Right lobe of liver (tissue), 4 donors: ENCODE data around the gene WFIKKN2.

Experiments used
- CTCF ChIP-seq, 4 donors: fragments of 200-600 bp in 3 of 4; fragments of 450-650 bp in 1 of 4; IDR thresholded peaks; one replicate each; pipeline versions ENCODE4 v1.5.1 to v1.8.0; 2016 to 2022; ENCODE audit warnings: antibody characterized with exemption in 4 of 4, mild to moderate bottlenecking in 2 of 4
- POLR2A ChIP-seq: fragments of 450-650 bp; IDR thresholded peaks from one replicate; pipeline ENCODE4 v1.6.1; 2017; ENCODE audit warnings: antibody characterized with exemption, mild to moderate bottlenecking
- donor health status: DM: no; HTN: no; CAD: no.
- donor health status: DM: no; HTN: no; CAD: no.
- donor health status: DM: no; HTN: yes; CAD: no.

GRCh38 chr17:50834429-50835300 lies 721 bp upstream of the WFIKKN2 start:
- TF ChIP-seq CTCF (IDR thresholded peaks at IDR 0.05) (no peak), POLR2A (no peak)
